ENCODE data around the gene KIAA1328.

- peak; percentile 45 to 74 (median 64) for TF ChIP-seq CTCF (IDR thresholded peaks at IDR 0.05)
- TF ChIP-seq POLR2A (IDR thresholded peaks at IDR 0.05) = no peak
- no peak for TF ChIP-seq EP300 (IDR thresholded peaks at IDR 0.05)
Measured at GRCh38 chr18:36809590-36810381, 19.1 kb upstream of the KIAA1328 start.

Measured in upper lobe of left lung (tissue), 4 donors.